ENCODE results near the gene LIN52. TPM values are rescaled to one million over a fixed set of nuclear protein-coding genes. Genes with fewer than 3 reads are reported as not detected.
A peak's percentile ranks its signal among the peaks of the same experiment; 100 is the strongest.
"Not testable (repeated sequence)": the region's sequence is repeated elsewhere in the genome, so short reads cannot be mapped to it uniquely, and the experiment has no call there.

LIN52 gene
- total RNA-seq, 1 donor = 11.2 TPM

GRCh38 chr14:74089251-74090020 is 4.7 kb downstream of the LIN52 start:
- TF ChIP-seq, protein P1, sequence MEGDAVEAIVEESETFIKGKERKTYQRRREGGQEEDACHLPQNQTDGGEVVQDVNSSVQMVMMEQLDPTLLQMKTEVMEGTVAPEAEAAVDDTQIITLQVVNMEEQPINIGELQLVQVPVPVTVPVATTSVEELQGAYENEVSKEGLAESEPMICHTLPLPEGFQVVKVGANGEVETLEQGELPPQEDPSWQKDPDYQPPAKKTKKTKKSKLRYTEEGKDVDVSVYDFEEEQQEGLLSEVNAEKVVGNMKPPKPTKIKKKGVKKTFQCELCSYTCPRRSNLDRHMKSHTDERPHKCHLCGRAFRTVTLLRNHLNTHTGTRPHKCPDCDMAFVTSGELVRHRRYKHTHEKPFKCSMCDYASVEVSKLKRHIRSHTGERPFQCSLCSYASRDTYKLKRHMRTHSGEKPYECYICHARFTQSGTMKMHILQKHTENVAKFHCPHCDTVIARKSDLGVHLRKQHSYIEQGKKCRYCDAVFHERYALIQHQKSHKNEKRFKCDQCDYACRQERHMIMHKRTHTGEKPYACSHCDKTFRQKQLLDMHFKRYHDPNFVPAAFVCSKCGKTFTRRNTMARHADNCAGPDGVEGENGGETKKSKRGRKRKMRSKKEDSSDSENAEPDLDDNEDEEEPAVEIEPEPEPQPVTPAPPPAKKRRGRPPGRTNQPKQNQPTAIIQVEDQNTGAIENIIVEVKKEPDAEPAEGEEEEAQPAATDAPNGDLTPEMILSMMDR (IDR thresholded peaks at IDR 0.05; ENCODE audit: insufficient read depth, low read depth, low read length) = no peak
- DNase-seq (ENCODE audit: low read depth) = peak; percentile 2
- H3K4me3 ChIP-seq (ENCODE audit: low read depth, low read length) = no peak overlapping the region

DNA sequence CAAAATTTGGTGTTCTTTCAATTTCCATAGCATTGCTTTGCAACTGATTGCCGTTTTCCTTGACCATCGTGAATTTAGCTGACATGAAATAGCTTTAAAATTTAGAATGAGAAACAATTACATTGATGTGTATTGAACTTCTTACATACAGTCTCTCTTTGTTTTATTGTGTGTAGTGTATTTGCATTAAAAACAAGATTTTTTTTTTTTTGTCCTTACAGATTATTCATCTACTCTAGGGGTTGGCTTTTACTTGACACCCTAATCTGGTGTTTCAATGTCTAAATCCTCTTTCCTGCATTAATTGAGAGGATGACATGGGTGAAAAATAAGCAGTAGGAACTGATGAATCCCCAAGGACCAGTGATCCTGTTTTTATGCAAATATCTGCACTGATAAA is 20.6 kb downstream of the LIN52 start:
- no peak overlapping the region for H3K4me3 ChIP-seq (ENCODE audit: low read depth, low read length)
- TF ChIP-seq, protein P1 (IDR thresholded peaks at IDR 0.05; ENCODE audit: insufficient read depth, low read depth, low read length) = no peak
- no peak for DNase-seq (ENCODE audit: low read depth)

DNA sequence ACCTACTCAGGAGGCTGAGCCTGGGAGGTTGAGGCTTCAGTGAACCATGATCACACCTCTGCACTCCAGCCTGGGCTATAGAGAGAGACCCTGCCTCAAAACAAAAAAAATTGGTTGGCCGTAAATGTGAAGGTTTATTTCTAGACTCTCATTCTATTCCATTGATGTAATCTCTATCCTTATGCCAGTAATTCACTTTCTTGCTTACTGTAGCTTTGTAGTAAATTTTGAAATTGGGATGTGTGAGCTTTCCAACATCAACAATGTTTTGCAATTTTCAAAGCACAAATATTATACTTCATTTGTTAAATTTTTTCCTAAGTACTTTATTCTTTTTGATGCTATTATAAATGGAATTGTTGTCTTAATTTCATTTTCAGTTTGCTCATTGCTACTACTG is 24.6 kb downstream of the LIN52 start:
- TF ChIP-seq, protein P1 (IDR thresholded peaks at IDR 0.05; ENCODE audit: insufficient read depth, low read depth, low read length) = no peak
- no peak overlapping the region for H3K4me3 ChIP-seq (ENCODE audit: low read depth, low read length)
- DNase-seq (ENCODE audit: low read depth) = no peak

DNA sequence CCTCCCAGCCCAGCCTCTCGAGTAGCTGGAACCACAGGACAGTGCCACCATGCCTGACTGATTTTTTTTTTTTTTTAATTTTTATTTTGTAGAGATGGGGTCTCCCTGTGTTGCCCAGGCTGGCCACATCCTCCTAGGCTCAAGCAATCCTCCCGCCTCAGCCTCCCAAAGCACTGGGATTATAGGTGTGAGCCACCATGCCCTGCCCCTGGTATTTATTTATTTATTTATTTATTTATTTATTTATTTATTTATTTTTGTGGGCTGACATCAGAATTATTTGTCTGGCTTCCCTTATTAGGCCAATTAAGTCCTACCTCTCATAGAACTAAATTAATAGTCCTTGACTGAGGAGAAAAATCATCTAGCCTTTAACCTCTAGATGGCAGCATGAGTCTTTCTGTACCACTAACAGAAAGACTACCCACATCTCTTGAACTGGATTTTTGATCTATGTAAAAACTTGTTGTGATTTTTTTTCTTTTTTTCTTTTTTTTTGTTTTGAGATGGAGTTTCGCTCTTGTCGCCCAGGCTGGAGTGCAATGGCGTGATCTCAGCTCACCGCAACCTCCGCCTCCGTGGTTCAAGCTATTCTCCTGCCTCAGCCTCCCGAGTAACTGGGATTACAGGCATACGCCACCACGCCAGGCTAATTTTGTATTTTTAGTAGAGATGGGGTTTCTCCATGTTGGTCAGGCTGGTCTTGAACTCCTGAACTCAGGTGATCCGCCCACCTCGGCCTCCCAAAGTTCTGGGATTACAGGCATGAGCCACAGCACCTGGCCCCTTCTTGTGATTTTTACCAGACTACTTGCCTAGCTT is 26.9 kb downstream of the LIN52 start:
- DNase-seq (ENCODE audit: low read depth) = peak; percentile 73
- TF ChIP-seq, protein P1 (IDR thresholded peaks at IDR 0.05; ENCODE audit: insufficient read depth, low read depth, low read length) = peak; percentile 66
- not testable (repeated sequence) for H3K4me3 ChIP-seq (ENCODE audit: low read depth, low read length)

DNA sequence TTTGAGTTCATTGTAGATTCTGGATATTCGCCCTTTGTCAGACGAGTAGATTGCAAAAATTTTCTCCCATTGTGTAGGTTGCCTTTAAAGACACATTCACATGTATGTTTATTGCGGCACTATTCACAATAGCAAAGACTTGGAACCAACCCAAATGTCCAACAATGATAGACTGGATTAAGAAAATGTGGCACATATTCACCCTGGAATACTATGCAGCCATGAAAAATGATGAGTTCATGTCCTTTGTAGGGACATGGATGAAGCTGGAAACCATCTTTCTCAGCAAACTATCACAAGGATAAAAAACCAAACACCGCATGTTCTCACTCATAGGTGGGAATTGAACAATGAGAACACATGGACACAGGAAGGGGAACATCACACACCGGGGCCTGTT is 40.7 kb downstream of the LIN52 start:
- not testable (repeated sequence) for H3K4me3 ChIP-seq (ENCODE audit: low read depth, low read length); DNase-seq (ENCODE audit: low read depth)

DNA sequence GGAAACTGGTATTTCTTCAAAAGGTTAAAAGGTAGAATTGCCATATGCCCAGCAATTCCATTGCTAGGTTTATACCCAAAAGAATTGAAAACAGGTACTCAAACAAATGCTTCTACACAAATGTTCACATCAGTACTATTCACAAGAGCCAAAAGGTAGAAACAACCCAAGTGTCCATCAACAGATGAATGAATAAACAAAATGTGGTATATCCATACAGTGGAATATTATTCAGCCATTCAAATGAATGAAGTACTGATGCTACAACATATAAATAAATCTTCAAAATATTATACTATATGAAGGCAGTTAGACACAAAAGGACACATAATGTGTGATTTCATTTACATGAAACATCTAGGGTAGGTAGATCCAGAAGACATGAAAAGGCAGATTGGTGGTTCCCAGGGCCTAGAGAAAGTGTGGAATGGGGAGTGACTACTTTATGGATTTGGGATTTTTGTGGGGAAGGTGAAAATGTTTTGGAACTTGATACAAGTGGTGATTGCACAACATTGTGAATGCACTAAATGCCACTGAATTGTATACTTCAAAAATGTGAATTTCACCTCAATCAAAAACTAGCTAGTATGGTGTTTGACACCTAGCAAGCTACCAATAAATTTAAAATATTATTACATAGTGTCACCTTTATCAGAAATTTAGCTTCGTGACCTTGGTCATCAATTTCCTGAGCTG is 41.7 kb downstream of the LIN52 start:
- TF ChIP-seq, protein P1 (IDR thresholded peaks at IDR 0.05; ENCODE audit: insufficient read depth, low read depth, low read length) = no peak
- no peak for DNase-seq (ENCODE audit: low read depth)
- no peak overlapping the region for H3K4me3 ChIP-seq (ENCODE audit: low read depth, low read length)

DNA sequence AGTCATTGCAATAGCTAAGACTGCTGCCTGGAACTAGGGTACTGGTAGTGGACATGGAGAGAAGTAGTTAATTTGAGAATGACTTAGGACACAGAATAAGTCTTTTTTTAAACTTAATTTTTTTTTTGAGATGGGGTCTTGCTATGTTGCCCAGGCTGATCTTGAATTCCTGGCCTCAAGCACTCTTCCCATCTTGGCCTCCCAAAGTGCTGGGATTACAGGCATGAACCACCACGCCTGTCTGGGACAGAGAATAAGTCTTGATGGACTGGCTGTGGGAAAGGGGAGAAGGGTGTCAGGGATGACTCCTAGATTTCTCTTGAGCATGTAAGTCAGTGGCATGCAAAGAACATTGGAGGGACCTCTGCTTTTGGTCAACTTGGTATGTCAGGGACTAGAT is 42.9 kb downstream of the LIN52 start:
- no peak for DNase-seq (ENCODE audit: low read depth)

More for the DNA sequence above, 42.9 kb downstream of the LIN52 start:
- H3K4me3 ChIP-seq (ENCODE audit: low read depth, low read length) = no peak overlapping the region
- TF ChIP-seq, protein P1 (IDR thresholded peaks at IDR 0.05; ENCODE audit: insufficient read depth, low read depth, low read length) = no peak

Data from fibroblast of villous mesenchyme (primary cell).